GM18498 (cell line): ENCODE data around the gene RAI1.
"Not testable (repeated sequence)": the region's sequence is repeated elsewhere in the genome, so short reads cannot be mapped to it uniquely, and the experiment has no call there.

ENCODE experiments used
- ATAC-seq: cut with Tn5 transposase; IDR thresholded peaks from one replicate; pipeline ENCODE4 v1.9.1; 2021; ENCODE audit warnings: mild to moderate bottlenecking, moderate library complexity; ENCODE audit not compliant: unreplicated experiment

RAI1 gene, protein sequence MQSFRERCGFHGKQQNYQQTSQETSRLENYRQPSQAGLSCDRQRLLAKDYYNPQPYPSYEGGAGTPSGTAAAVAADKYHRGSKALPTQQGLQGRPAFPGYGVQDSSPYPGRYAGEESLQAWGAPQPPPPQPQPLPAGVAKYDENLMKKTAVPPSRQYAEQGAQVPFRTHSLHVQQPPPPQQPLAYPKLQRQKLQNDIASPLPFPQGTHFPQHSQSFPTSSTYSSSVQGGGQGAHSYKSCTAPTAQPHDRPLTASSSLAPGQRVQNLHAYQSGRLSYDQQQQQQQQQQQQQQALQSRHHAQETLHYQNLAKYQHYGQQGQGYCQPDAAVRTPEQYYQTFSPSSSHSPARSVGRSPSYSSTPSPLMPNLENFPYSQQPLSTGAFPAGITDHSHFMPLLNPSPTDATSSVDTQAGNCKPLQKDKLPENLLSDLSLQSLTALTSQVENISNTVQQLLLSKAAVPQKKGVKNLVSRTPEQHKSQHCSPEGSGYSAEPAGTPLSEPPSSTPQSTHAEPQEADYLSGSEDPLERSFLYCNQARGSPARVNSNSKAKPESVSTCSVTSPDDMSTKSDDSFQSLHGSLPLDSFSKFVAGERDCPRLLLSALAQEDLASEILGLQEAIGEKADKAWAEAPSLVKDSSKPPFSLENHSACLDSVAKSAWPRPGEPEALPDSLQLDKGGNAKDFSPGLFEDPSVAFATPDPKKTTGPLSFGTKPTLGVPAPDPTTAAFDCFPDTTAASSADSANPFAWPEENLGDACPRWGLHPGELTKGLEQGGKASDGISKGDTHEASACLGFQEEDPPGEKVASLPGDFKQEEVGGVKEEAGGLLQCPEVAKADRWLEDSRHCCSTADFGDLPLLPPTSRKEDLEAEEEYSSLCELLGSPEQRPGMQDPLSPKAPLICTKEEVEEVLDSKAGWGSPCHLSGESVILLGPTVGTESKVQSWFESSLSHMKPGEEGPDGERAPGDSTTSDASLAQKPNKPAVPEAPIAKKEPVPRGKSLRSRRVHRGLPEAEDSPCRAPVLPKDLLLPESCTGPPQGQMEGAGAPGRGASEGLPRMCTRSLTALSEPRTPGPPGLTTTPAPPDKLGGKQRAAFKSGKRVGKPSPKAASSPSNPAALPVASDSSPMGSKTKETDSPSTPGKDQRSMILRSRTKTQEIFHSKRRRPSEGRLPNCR (N-terminal part only)

DNA sequence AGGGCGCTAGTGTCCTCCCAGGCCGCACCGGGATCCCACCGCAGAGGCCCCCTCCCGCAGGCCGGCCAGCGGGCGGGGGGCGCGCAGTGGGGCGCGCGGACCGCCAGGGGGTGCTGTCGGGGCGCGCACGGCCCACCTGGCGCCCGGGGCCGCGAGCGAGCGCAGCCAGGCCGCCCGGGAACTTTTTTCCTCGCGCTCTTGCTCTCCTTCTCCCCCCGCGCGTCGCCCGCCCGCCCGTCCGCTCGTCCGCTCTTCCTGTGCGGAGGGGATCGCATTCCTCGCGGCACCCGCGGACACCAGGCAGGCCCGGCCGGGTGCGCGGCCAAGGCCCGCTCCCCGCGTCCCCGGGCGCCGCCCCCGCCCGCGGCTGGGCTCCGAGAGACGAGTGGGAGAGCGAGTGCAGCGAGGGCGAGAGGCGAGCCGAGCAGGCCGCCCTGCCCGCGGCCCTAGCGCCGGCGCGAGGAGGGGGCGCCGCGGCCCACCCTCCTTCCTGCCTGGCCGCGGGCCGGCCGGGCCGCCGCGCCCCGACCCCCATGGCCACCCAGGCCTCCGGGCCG is at the start of gene RAI1:
Gene RAI1, plus strand, starts transcription at position 272 of the 557 bp plus-strand sequence. CDS start 111,491 bp downstream, outside the sequence.
- ATAC-seq: peak; percentile 52

DNA sequence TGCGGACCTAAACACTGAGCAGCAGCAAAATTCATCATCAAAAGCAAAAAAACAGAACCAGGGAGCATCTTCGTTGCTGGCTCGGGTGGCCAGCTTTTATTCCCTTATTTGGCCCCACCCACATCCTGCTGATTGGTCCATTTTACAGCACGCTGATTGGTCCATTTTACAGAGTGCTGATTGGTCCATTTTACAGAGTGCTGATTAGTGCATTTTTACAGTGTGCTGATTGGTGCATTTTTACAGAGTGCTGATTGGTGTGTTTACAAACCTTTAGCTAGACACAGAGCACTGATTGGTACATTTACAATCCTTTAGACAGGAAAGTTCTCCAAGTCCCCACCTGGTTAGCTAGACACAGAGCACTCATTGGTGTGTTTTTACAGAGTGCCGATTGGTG is 48.6 kb upstream of the RAI1 start:
- not testable (repeated sequence) for ATAC-seq

DNA sequence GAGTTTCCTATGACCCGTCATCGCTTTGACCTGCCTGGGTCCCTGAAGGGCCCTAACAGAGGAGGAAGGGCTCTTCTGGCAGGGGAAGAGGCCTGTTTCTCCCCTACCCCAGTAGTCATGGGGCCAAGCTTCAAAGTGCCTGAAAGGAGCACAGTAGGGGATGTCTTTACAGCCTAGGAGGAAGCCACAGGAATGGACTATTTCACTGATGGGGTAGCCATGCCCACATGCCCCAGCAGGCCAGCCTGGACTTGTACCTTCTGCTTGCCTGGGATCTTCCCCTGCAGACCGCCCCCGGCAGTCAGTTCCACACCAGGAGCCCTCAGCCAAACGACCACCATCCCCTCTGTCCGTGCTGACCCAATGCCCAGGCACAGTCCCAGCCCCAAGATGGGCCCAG is 47.9 kb upstream of the RAI1 start:
- no peak for ATAC-seq

DNA sequence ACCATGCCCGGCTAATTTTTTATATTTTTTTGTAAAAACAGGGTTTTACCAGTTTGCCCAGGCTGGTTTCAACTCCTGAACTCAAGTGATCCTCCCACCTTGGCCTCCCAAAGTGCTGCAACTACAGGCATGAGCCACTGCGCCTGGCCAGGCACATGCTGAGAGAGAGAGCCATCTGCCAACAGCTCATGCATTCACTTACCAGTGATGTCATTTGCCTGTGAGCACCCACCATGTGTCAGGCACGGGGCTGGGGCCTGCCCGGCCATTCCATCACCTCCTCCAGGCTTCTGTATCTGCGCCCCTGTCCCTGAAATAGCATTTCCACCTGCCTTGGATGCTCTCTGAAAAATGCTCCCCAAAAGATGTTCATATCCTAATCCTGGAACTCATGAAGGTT is 46.1 kb upstream of the RAI1 start:
- no peak for ATAC-seq

DNA sequence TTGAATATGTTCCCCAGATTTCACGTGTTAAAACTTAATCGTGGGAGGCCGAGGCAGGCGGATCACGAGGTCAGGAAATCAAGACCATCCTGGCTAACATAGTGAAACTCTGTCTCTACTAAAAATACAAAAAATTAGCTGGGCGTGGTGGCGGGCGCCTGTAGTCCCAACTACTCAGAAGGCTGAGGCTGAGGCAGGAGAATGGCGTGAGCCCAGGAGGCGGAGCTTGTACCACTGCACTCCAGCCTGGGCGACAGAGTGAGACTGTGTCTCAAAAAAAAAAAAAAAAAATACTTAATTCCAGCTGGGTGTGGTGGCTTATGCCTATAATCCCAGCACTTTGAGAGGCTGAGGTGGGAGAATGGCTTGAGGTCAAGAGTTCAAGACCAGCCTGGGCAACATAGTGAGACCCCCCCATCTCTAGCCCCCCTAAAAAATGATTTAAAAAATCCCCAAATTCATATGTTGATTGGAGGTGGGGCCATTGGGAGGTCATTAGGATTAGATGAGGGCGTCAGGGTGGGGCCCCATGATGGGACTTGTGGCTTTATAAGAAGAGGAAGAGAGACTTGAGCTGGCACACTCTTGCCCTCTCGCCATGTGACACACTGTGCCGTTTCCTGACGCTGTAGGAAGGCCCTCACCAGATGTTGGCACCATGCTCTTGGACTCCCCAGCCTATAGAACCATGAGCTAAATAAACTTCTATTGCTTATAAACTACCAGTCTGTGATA is 45.6 kb upstream of the RAI1 start:
- ATAC-seq: not testable (repeated sequence)

DNA sequence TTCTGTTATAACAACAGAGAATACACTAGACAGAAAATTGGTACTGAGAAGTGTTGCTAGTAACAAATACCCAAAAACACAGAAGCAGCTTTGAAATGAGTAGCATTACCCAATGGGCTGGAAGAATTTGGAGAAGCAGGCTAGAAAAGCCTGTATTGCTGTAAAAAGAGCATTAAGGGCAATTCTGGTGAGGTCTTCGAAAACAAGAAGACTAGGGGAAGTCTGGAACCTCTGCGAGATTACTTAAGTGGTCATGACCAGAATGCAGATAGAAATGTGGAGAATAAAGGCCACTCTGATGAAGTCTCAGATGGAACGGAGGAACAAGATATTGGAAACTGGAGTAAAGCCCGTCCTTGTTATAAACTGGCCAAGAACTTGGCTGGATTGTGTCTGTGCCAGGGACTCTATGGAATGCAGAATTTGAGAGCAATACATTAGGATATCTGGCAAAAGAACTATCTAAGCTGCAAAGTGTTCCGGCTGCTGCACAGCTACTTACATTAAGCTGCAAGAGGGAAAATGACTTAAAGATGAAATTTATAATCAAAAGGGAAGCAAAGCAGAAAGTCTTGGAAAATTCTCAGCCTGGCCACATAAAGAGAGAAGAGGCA is 44.9 kb upstream of the RAI1 start:
- ATAC-seq: no peak

DNA sequence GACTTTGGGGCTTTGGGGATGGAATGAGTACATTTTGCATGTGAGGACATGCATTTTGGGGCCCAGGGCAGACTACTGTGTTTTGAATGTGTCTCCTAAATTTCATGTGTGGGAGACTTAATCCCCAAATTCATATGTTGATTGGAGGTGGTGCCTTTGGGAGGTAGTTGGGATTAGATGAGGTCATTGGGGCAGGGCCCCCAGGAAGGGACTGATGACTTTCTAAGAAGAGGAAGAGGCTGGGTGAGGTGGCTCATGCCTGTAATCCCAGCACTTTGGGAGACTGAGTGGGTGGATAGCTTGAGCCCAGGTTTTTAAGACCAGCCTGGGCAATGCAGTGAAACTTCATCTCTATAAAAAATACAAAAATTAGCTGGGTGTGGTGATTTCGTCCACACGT is 42.8 kb upstream of the RAI1 start:
- ATAC-seq: no peak

DNA sequence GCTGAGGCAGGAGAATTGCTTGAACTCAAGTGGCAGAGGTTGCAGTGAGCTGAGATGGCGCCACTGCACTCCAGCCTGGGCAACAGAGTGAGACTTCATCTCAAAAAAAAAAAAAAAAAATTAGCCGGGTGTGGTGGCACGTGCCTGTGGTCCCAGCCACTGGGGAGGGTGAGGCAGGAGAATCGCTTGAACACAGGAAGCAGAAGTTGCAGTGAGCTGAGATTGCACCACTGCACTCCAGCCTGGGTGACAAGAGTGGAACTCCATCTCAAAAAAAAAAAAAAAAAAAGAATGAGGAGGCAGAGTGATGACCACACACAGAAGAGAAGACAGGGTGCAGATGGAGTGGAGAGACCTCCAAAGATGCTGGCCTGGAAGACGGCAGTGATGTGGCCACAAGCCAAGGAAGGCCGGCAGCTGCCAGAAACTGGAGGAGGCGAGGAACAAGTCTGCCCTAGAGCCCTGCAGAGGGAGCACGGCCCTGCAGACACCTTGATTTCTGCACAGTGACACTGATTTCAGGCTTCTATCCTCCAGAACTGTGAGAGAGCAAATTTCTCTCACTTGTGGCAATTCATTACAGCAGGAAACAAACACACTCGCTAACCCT is 41.5 kb upstream of the RAI1 start:
- ATAC-seq: not testable (repeated sequence)

DNA sequence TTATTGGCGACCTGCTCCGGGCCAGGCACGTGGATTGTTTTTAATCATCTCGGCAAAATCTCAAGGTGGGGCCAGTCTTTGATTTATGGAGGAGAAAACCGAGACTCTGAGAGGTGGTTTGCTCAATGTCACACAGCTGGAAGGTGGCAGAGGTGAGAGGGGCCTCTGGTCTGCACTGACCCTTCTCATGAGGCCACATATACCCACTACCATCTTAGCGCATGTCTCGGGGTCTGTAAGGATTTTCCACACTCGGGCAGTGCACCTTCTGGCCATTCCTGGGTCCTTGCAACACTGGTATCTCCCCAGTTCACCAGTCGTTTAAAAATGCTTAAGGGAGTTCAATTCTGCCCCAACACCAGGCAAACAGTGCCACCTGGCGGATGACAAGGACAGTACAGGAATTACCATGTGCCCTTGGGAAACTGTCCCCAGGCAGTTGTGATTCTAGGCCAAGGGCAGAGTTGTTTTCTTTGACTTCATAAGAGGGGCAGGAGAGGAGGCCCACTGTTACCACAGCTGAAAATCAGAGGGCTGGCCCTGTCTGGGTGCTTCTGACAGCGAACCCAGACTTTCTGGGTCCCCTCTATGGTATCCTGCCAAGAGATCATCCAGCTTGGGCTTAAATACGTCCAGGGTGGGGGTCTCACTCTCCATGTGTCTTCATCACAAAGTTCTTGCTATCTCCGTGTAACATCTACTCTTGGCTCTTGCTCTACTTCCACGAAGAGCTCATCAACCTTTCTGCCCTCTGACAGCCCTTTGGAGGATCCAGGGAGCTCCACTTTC is 39.4 kb upstream of the RAI1 start:
- ATAC-seq: no peak

DNA sequence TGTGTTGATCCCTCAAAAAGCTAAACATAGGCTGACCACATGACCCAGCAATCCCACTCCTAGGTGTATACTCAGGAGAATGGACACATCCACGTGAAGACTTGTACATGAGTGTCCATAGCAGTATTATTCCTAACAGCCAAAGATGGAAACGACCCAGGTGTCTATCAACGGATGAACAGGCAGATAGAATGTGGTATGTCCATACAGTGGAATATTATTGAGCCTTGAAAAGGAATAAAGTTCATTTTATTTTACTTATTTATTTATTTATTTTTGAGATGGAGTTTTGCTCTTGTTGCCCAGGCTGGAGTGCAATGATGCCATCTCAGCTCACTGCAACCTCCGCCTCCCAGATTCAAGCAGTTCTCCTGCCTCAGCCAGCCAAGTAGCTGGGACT is 36.1 kb upstream of the RAI1 start:
- not testable (repeated sequence) for ATAC-seq

DNA sequence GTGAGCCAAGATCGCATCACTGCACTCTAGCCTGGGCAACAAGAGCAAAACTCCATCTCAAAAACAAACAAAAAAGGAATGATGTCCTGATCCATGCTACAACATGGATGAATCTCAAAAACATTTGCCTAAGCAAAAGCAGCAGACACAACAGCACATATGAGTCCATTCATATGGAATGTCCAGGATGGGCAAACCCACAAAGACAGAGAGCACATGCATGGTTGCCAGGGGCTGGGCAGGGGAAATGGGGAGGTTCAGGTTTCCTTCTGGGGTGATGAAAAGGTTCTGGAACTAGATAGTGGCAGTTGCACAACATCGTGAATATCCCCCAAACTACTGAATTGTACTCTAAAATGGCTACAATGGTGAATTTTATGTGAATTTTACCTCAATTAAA is 35.3 kb upstream of the RAI1 start:
- ATAC-seq: no peak

DNA sequence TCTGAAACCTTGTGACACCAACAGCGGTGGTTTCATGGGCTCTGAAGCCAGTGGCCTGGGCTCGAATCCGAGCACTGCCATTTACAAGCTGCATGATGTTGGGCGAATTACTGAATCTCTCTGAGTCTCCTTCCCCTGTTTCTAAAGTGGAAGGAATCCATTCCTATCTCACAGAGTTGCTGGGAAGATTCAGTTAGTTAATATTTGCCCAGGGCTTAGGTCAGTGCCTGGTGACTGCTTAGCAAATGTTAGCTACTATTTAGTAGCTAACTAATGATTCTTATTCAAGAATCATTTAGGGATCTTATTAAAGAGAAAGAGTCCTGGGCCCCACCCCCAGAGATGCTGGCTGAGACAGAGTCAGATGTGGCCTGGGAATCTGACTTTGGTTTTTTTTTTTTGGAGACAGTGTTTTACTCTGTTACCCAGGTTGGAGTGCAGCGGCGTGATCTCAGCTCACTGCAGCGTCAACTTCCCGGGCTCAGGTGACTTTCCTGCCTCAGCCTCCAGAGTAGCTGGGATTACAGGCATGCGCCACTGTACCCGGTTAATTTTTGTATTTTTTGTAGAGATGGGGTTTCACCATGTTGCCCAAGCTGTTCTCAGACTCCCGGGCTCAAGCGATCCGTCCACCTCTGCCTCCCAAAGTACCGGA is 33.6 kb upstream of the RAI1 start:
- ATAC-seq: no peak

DNA sequence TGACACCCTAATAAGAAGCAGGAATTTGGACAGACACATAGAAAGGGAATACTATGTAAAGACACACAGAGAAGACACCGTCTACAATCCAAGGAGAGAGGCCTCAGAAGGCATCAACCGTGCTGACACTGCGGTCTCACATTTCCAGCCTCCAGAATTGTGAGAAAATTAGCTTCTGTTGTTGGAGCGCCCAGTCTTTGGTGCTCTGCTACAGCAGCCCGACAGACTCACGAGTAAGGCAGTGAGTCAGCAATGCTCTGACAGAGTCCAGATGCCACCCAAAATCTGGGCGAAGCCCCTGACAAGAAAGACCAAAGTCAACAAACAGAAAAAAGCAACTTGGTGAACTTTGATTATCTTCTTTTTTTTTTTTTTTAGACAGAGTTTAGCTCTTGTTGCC is 32.5 kb upstream of the RAI1 start:
- no peak for ATAC-seq

DNA sequence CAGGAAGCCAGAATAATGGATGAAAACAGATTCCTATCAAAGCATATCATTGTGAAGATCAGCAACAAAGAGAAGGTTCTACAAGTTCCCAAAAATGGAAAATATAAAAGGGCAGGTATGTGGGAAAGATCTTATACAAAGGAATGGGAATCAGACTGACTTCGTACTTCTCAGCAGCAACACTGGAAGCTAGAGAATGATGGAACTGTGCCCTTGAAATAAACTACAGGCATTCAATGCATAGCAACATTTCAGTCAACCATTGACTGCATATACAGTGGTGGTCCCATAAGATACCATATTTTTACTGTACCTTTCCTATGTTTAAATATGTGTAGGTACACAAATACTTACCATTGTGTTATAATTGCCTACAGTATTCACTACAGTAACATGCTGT is 30.3 kb upstream of the RAI1 start:
- no peak for ATAC-seq

DNA sequence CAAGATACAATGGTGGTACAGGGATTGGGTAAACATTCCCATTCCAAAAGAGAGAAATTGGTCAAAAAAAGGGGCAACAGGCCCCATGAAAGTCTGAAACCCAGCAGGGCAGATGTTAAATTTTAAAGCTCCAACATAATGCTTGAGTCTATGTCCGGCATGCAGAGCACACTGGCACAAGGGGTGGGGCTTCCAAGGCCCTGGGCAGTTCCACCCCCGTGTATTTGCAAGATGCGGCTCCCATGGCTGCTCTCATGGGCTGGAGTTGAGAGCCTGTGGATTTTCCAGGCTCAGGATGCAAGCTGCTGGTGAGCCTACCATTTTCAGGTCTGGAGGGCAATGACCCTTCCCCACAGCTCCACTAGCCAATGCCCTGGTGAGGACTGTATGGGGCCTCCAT is 27.9 kb upstream of the RAI1 start:
- no peak for ATAC-seq

DNA sequence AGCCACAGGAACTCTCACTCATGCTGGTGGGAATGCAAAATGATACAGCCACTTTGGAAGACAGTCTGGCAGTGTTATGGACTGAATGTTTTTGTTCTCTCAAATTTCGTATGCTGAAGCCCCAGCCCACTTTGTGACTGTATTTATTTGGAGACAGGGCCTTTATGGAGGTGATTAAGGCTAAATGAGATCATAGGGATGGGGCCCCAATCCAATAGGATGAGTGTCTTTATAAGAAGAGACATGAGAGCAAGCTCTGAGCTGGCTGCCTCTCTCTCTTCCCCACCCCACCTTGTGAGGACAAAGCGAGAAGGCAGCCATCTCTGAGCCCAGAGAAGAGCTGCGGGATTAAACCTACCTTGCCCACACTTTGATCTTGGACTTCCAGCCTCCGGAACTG is 21.9 kb upstream of the RAI1 start:
- ATAC-seq: no peak

DNA sequence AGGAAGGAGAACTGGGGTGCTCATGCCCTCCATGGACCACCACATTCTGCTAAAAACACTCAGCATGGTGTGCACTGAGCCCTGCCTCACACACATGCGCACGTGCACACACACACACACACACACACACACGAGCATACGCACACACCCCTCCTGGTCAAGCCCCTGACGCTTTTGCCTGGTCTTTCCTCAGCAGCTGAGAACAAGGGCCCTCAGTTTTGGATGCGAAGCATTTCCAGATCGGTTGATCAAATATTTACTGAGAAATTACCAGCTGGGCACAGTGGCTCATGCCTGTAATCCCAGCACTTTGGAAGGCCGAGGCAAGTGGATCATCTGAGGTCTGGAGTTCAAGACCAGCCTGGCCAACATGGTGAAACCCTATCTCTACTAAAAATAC is 20.1 kb upstream of the RAI1 start:
- no peak for ATAC-seq

DNA sequence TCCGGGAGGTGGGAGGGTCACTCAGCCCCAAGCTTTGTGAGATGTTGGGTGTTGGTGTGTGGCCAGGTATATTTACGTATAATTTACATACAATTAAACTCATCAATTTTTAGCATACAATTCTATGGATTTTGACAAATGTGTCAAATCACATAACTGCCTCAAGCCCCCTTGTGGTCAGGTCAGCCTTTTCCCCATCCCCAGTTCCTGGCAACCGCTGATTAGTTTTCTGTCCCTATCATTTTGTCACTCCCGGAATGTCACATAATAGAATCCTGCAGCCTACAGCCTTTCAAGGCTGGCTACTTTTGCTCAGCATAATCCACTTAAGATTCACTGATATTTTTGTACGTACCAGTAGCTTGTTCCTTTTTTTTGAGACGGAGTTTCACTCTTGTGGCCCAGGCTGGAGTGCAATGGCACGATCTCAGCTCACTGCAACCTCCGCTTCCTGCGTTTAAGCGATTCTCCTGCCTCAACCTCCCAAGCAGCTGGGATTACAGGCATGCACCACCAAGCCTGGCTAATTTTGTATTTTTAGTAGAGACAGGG is 19.3 kb upstream of the RAI1 start:
- no peak for ATAC-seq
